ENCODE measurements around the gene SRGAP3.

GRCh38 chr3:9260305-9260704 is 10.9 kb upstream of the SRGAP3 start:
- TF ChIP-seq, protein P1, sequence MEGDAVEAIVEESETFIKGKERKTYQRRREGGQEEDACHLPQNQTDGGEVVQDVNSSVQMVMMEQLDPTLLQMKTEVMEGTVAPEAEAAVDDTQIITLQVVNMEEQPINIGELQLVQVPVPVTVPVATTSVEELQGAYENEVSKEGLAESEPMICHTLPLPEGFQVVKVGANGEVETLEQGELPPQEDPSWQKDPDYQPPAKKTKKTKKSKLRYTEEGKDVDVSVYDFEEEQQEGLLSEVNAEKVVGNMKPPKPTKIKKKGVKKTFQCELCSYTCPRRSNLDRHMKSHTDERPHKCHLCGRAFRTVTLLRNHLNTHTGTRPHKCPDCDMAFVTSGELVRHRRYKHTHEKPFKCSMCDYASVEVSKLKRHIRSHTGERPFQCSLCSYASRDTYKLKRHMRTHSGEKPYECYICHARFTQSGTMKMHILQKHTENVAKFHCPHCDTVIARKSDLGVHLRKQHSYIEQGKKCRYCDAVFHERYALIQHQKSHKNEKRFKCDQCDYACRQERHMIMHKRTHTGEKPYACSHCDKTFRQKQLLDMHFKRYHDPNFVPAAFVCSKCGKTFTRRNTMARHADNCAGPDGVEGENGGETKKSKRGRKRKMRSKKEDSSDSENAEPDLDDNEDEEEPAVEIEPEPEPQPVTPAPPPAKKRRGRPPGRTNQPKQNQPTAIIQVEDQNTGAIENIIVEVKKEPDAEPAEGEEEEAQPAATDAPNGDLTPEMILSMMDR (conservative IDR thresholded peaks at IDR 0.05; ENCODE audit: low read depth, low read length), result no peak
- no peak for TF ChIP-seq EZH2 (IDR thresholded peaks at IDR 0.05; ENCODE audit: borderline replicate concordance, low read depth, low read length, poor library complexity, severe bottlenecking)

All from A673 (cell line).